Occipital lobe (tissue), 2 donors: ENCODE measurements around the gene MFN2. TPM values are rescaled to one million over a fixed set of nuclear protein-coding genes. Genes with fewer than 3 reads are reported as not detected.
"Not testable (repeated sequence)": the region's sequence is repeated elsewhere in the genome, so short reads cannot be mapped to it uniquely, and the experiment has no call there.

ENCODE experiments used
- DNase-seq: peaks from one replicate; lab custom pipeline; 2025; lab: John Stamatoyannopoulos, UW
- total RNA-seq: library from RNA; depleted of rRNA; stranded (reverse); fragments of >200 nt; gene quantifications from one replicate; pipeline ENCODE4 v1.2.3, GENCODE V29; 2014

Gene MFN2
- total RNA-seq, 1 donor from 2014 or later, result 35.1 TPM

DNA sequence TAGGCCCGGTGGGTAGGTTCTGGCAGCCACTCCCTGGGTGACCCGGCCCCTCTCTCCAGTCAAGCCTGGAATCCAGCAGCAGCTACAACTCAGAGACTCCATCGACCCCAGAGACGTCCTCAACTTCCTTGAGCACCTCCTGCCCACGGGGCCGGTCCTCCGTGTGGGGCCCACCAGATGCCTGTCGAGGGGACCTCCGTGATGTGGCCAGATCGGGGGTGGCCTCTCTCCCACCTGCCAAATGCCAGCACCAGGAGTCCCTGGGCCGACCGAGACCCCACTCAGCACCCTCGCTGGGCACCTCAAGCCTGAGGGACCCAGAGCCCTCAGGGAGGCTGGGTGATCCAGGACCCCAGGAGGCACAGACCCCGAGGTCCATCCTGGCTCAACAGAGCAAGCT lies 41.8 kb downstream of the MFN2 start:
- no peak for DNase-seq

DNA sequence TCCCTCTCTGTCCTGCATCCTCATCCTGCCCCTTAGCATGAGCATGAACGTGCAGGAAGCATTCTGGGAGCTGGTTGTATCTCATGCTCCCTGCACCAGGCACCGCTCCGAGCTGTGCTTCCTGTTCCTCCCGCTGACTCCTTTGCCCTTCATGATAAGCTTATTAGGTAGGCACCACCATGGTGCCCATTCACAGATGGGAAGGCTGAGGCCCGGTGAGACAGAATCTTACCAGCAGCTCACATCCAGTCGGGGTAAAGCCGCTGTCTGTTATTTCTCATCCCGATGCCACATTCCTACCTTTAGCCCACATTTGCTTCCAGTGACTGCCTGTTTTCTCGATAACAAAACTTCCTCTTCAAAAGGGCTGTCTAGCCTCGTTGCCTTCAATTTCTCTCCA lies 46.3 kb downstream of the MFN2 start:
- no peak for DNase-seq

DNA sequence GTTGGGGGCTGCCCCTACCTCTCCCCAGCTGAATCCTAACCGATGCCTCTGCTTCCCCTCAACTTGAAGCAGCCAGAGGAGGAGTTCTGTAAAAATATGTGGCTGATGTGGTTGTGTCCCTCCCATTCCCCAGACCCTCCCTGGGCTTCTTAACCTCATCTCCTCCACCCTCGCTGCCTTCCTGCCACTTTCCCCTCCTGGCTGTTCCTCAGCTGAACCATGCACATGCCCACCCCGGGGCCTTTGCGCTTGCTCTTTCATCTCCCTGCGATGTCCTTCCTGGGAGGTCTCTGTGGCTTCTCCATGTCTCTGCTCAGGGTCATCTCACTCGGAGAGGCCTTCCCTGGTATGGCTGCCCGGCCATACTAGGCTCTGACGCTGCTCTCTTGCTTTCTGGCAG lies 48.0 kb downstream of the MFN2 start:
- DNase-seq, result no peak

DNA sequence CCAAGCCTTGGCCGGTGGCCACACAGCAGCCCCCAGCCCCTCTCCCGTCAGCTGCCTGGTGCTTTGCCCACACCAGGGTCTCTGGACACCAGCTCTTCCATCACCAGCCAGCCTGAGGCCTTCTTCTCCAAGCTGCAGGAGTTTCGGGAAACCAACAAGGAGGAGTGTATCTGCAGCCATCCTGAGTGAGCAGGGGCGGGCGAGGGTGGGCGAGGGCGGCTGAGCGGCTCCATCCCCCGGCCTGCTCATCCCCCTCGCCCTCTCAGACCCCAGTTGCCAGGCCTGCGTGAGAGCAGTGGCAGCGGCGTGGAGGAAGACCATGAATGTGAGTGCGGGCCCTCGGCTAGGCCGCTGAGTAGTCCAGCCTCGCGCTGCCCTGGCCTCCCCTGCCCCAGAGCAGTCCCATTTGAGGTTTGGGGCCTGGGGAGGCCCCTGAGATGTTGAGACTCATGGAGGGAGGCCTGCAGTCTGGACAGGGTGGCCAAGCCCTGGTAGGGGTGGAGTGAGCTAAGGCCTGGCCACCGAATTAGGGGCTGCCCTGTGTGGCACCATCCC lies 48.8 kb downstream of the MFN2 start:
- DNase-seq, result no peak

DNA sequence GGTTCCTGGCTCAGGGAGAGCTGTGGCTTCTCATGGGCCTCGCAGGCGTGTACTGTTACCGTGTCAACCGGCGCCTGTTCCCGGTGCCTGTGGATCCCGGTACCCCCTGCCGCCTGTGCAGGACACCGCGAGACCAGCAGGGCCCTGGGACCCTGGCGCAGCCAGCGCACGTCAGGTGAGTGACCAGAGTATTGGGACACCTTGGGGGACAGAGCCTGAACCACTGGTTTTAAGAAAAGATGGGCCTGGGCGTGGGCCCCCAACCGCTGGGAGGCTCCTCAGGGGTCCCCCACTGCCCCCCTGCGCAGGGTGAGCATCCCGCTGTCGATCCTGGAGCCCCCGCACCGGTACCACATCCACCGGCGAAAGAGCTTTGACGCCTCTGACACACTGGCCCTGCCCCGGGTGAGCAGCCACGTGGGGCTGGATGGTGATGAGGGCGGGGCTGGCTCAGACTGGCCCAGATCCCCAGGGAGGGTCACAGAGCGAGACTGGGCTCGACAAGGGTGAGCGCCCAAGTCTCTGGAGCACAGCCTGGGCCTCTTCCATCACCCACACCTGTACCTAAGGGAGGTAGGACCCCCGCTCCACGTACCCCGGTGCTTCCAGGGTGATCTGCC lies 49.6 kb downstream of the MFN2 start:
- DNase-seq, result no peak

DNA sequence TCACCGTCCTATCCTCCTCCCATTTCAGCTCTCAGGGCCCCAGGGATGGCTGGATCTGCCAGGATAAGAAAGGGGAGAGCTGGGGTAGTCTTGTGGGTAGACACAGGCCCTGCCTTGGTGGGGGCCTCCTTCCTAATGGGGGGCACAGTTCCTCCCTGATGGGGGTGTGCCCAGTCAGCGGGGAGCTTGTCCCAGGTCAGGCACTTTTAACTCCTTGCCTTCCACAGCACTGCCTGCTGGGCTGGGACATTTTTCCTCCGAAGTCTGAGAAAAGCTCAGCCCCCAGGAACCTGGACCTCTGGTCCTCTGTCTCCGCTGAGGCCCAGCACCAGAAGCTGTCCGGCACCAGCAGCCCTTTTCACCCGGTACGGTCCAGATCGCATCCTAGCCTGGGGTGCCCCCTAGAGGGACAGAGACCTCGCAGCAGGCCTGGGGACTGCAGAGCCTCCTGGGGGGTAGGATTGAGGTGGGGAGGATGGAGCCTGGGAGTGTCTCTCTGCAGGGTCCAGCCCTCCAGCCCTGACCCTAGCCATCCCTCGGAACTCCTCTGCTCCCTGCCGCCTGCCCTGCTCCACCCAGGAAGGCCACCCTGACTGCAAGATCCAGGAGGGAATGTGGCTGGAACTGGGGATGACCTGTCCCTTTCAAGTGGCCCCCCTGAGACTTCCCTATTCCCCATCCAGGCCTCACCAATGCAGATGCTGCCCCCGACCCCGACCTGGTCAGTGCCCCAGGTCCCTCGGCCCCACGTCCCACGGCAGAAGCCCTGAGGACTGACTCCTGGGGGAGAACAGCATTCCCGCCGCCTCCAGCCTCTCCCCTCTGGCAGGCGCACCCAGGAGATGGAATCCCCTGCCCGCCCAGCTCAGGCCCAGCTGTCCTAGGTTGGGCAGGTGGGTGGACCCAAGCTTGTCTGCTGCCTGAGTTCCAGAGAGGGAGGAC lies 51.1 kb downstream of the MFN2 start:
- DNase-seq, result no peak

DNA sequence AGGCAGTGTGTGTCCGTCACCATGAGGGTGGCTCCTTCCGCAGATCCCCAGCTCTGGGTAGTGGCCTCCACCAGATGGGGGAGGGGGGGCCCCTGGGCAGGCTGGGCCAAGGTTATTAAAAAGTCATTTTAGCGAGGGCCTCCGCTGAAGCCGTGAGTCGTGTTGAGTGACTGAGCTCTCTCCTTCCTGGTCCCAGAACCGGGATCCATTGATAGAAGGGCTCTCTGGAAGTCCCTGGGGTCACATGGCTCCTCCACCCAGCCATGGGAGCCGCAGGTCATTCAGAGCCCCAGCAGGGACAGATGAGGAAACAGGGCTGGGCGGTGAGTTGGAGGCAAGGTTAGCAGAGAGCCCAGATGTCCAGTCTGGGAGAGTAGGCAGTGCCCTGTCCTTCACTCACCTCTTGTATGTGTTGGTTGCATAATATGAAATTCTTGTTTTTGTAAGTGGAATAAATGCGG lies 51.9 kb downstream of the MFN2 start:
- DNase-seq, result no peak

DNA sequence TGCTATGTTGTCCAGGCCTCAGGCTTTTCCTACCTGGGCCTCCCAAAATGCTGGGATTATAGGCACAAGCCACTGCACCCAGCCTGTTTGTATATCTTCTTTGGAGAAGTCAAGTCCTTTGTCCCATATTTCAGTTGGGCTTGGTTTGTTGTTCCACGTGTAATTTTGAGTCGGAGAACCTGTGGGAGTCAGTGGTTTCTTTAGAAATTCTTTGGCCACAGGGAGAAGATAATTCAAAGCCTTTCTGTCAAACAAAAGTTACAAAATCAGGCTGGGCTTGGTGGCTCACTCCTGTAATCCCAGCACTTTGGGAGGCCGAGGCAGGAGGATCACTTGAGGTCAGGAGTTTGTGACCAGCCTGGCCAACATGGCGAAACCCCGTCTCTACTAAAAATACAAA lies 53.2 kb downstream of the MFN2 start:
- not testable (repeated sequence) for DNase-seq

DNA sequence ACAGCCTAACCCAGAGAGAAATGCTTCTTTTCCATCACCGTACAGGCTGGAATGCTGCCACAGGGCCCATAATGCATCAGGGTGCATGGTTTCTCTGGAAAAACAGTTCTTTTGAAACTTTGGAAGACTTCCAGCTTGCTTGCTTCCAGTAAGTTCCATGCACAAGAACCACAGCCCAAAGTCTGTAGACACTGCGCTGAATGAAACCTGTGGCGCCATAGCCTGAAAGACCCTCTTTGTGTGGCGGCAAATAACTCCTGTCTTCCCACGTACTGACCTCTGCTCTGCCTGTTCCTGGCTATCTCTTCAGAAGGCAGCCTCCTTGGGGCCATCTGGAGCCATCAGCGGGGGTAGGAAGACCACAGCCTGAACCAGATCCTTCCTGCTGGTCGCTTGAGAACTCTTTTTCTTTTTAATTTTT lies 54.1 kb downstream of the MFN2 start:
- no peak for DNase-seq

DNA sequence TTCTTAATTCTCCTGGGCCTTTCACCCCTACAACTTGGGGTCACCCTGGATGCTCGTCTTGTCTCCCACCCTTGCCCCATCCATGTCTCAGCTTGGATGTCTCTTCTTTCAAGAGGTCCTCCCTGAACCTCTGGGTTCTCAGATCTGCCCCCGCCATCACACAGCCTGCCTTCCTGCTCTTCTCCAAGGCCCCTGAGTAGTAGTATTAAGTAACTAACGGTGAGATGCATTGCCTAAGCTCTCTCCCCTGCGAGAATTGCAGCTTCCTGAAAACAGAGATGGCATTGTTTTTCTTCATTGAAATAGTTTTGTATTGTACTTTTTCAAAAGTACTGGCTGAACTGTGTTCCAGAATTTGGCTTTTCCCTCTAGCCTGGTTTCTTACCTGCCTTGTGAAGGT lies 55.1 kb downstream of the MFN2 start:
- DNase-seq, result no peak

DNA sequence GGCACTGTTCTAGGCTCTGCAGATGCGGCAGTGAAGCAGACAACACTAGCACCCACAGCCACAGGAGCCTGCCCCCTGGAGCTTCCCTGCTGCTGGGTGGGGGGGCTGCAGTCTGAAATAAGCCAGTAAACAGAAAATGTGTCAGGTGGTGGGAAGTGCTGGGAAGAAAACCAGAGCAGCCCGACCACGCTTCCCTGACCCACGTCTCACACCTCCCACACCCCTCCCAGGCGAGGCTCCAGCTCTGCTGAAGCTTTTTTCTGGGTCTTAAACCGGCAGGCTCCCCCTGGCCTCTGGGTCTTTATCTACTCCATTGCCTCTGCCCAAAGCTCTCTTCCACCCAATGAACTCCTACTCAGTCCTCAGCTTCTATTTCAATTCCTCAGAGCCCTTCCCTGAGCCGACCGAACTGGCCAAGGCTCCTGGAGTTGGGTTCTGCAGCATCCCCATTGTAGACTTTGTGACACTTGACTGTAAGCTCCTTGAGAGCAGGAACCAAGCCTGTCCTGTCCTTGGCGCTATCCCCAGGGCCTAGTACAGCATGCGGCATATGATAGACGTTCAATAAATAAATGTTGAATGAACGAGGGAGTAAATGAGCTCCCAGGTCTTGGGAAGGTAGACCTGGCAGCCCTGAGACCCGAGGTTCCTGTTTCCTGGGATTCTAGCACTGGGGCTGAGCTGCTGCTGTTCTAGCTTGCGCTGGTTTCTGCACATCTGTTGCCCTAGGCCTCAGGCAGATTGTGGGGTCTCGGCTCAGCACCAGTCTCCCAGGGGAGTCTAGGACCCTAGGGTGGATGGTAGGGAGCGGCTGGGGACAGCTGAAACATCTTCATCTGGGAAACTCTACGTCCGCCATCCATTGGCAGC lies 57.5 kb downstream of the MFN2 start:
- no peak for DNase-seq

DNA sequence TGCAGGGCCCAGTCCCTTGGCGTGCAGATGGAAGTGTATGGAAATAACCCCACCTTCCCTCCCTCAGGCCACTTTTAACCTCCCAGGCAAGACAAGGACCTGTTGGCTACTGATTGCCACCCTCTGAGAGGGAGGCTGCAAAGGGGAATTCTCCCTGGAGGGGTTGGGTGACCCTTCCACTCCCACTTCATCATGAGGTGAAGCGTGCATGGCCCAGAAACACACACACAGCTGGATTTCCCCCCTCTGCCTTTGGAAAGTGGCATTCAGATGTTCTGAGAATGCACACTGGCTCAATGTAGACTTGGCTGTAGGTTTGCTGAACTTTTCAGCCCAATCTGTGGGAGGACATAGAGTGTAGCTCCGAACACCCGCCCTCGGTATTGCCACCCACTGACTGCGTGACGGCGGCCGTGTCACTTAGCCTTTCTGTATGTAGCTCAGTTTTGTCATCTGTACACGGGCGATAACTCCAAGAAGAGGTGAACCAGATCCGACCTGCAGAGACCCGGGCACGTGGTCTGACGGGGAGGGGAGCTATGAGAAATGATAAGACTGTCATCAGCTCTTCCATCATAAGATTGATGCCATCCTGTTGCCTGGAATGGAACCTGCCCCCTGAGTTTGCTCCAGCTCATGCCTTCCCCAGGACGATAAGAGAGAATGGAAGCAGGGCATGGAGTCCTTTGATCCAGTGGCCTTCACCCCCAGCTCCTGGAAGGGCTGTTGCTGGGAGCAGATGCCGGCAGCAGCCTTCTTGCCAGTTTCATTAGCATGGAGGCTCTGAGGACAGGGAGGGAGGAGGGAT lies 58.3 kb downstream of the MFN2 start:
- DNase-seq, result no peak

DNA sequence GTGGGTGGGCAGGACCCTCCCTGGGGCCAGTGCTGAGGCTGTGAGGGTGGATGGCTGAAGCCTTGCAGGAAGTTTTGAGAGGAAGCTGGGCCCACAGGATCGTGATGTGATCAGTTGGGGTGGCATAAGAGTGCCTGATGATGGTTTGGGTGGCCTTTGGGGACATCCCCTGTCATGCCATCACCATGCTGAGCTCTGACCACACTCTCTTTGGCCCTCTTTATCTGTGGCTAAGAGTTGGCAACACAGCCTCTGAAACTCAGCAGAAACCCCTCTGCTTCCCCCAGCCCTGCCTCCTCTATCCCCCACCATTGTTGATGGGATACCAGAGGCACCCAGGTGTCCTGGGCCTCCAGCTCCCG lies 58.9 kb downstream of the MFN2 start:
- no peak for DNase-seq

DNA sequence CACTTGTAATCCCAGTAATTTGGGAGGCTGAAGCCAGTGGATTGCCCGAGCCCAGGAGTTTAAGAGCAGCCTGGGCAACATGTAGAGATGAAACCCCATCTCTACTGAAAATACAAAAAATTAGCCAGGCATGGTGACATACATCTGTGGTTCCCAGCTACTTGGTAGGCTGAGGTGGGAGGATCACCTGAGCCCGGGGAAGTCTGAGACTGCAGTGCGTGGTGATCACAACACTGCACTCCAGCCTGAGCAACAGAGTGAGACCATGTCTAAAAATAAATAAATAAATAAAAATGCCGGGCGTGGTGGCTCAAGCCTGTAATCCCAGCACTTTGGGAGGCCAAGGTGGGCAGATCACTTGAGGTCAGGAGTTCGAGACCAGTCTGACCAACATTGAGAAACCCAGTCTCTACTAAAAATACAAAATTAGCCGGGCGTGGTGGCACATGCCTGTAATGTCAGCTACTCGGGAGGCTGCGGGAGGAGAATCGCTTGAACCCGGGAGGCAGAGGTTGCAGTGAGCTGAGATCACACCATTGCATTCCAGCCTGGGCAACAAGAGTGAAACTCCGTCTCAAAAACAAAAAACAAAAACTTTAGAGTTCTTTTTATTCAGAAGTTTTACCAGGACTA lies 59.7 kb downstream of the MFN2 start:
- DNase-seq, result not testable (repeated sequence)

DNA sequence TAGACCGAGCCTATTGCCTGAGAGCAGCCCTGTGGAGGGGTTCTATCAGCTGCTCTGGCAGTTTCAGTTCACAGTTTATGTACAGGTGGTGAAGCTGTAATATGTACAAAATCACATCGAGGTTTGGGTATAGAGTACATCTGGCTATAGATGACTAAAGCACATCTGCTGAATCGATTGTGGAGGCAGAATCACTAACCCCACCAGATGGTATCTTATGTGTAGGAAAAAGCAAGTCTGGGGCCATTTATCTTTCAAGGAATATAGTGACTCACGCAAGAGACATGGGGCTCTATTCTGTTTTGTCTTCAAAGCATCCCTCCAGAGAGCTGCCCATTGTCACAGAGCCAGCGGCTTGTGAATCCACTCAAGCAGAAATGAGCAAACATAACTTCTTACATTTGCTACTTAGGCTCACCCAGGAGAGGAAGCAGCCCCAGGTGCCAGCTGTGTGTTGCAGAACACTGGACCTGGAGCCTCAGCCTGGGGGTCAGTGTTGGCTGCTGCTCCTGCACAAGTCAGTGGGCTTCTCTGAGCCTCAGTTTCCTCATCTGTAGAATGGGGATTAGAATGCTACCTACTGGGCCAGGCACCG lies 60.3 kb downstream of the MFN2 start:
- no peak for DNase-seq

DNA sequence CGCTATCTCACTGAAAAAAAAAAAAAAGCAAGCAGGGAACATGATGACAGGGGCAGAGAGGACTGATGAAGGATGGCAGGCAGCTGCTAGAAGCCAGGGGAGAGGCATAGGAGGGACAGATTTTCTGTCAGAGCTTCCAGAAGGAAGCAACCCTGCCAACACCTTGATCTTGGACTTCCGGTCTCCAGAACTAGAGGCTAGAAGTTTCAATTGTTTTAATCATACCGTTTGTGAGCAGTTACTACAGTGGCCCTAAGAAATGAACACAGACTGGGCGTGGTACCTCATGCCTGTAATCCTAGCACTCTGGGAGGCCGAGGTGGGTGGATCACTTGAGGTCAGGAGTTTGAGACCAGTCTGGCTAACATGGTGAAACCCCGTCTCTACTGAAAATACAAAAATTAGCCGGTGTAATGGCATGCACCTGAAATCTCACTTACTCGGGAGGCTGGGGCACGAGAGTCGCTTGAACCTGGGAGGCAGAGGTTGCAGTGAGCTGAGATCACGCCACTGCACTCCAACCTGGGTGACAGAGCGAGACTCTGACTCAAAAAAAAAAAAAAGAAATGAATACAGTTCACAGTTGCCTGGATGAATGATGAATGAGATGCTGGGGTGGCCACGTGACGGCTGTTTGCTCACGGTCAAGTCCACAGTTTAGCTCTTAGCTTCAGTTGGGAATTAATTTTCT lies 64.1 kb downstream of the MFN2 start:
- not testable (repeated sequence) for DNase-seq

DNA sequence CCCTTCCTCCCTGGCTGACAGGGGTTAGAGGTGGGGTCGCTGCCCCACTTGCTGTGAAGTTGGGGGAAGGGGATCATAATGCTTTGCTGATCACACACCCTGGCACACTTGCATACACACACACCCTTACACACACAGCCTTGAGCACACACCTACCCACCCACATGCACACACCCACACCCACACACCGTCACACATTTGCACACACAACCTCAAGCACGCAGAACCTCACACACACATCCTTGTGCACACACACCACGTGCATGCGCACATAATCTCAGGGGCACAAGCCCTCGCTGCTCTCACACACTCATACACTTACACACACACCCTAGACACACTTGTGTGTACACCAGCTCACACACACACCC lies 66.5 kb downstream of the MFN2 start:
- no peak for DNase-seq

DNA sequence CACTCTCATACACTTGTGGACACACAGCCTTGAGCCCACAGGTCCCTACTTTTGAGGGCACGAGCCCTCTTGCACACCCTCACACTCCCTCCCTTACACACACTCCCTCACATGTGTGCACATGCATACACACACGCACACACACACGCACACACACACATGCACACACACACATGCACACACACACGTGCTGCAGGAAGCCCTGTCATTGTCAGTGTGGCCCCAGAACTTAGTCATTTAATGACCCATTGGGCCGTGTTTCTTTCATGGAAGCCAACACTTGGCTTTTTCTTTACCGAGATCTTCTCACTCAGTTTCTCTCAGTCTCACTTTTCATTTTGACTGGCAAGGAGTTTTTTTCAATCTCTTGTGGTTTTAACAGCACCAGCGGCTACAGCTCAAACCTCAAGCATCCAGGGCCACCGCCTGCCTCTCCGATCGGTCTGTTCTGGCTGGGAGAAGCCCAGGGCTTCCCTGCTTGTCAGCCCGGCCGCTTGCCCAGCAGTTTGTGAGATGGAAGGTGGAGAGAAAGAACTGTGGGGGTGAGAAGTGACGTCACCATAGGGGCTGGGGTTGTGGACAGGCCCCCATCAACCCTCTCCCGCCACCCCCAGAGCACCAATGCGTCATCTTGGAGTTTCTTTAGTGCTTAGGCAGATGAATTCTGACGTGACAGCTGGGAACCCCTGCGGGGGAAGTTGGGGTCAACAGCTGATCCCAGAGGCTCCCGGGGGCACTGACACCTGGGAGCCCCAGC lies 67.1 kb downstream of the MFN2 start:
- no peak for DNase-seq

DNA sequence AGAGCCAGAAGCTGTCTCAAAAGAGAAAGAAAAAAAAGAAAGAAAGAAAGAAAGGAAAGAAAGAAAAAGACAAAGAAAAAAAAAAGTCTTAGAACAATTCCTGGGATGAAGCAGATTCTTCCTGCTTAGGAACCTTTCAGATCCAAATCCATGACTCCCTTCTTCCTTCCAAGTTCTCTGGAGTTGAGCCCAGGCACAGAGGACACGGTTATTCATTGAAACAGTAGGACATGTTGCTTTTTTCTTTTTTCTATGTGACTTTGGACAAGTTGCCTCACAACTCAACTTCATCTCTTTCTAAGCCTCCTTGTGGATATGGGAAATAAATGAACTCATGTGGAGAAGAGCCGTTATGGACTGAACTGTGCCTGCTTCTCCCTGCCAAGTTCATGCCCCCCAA lies 68.1 kb downstream of the MFN2 start:
- no peak for DNase-seq
